ENCODE measurements around the gene CXCL11.
"Not testable (repeated sequence)": the region's sequence is repeated elsewhere in the genome, so short reads cannot be mapped to it uniquely, and the experiment has no call there.

Gene CXCL11

GRCh38 chr4:76035799-76036380 is at the start of gene CXCL11:
Gene CXCL11, minus strand, starts transcription at chr4:76036070. Its CDS starts 83 bp downstream, at chr4:76035987.
- no peak for DNase-seq

GRCh38 chr4:76084542-76084941 is 48.7 kb upstream of the CXCL11 start:
- DNase-seq, result no peak

GRCh38 chr4:76083386-76083988 is 47.6 kb upstream of the CXCL11 start:
- no peak for DNase-seq

GRCh38 chr4:76078033-76078613 is 42.3 kb upstream of the CXCL11 start:
- DNase-seq, result no peak

GRCh38 chr4:76074993-76075600 is 39.2 kb upstream of the CXCL11 start:
- DNase-seq, result no peak

- no peak for DNase-seq
These were observed 38.6 kb upstream of the CXCL11 start, which contains the start of gene ART3 for GRCh38 chr4:76074468-76074867. Gene ART3, plus strand, starts transcription at chr4:76074709. Its CDS starts 1,181 bp downstream, at chr4:76075890.

- DNase-seq, result no peak
These were observed 36.9 kb upstream of the CXCL11 start for GRCh38 chr4:76072760-76073159.

- DNase-seq, result no peak
These were observed 31.9 kb upstream of the CXCL11 start for GRCh38 chr4:76067652-76068286.

- no peak for DNase-seq
These were observed 30.7 kb upstream of the CXCL11 start for GRCh38 chr4:76066546-76066945.

- DNase-seq, result no peak
These were observed 26.1 kb upstream of the CXCL11 start for GRCh38 chr4:76061982-76062381.

GRCh38 chr4:76061421-76061820 is 25.6 kb upstream of the CXCL11 start:
- DNase-seq, result no peak

GRCh38 chr4:76060506-76060905 is 24.6 kb upstream of the CXCL11 start:
- DNase-seq, result no peak

- no peak for DNase-seq
These were observed 23.9 kb upstream of the CXCL11 start for GRCh38 chr4:76059750-76060149.

GRCh38 chr4:76058888-76059426 is 23.1 kb upstream of the CXCL11 start:
- DNase-seq, result no peak

GRCh38 chr4:76058302-76058701 is 22.4 kb upstream of the CXCL11 start:
- DNase-seq, result no peak

GRCh38 chr4:76055421-76055820 is 19.6 kb upstream of the CXCL11 start:
- no peak for DNase-seq

GRCh38 chr4:76055016-76055415 is 19.1 kb upstream of the CXCL11 start:
- no peak for DNase-seq

GRCh38 chr4:76053730-76054129 is 17.9 kb upstream of the CXCL11 start:
- no peak for DNase-seq

GRCh38 chr4:76050560-76051050 is 14.7 kb upstream of the CXCL11 start:
- not testable (repeated sequence) for DNase-seq

- DNase-seq, result not testable (repeated sequence)
These were observed 14.1 kb upstream of the CXCL11 start for GRCh38 chr4:76049860-76050416.

GRCh38 chr4:76044686-76045085 is 8.8 kb upstream of the CXCL11 start:
- DNase-seq, result not testable (repeated sequence)

GRCh38 chr4:76043306-76043705 is 7.4 kb upstream of the CXCL11 start:
- not testable (repeated sequence) for DNase-seq
